GM12875 (cell line): ENCODE data around the gene PLPPR2.
"Not testable (repeated sequence)": the region's sequence is repeated elsewhere in the genome, so short reads cannot be mapped to it uniquely, and the experiment has no call there.

Experiments used
- H3K4me3 ChIP-seq: one replicate; pipeline ENCODE4 v1.5.1; 2011; ENCODE audit warnings: low read depth, low read length, control low read depth
- CTCF ChIP-seq: IDR thresholded peaks from 2 replicates; pipeline ENCODE4 v1.5.1; 2011; ENCODE audit warnings: low read depth, mild to moderate bottlenecking, control low read depth, inconsistent platforms, low read length, moderate library complexity, borderline replicate concordance; ENCODE audit not compliant: insufficient read depth

Gene PLPPR2

GRCh38 chr19:11335449-11336146 is 19.6 kb upstream of the PLPPR2 start:
- TF ChIP-seq CTCF, result no peak
- no peak overlapping the region for H3K4me3 ChIP-seq

GRCh38 chr19:11337080-11337479 is 18.2 kb upstream of the PLPPR2 start:
- no peak overlapping the region for H3K4me3 ChIP-seq
- TF ChIP-seq CTCF, result no peak

- no peak overlapping the region for H3K4me3 ChIP-seq
These were observed 17.1 kb upstream of the PLPPR2 start for GRCh38 chr19:11338121-11338520.

GRCh38 chr19:11338569-11339253 is 16.5 kb upstream of the PLPPR2 start:
- TF ChIP-seq CTCF, result no peak
- H3K4me3 ChIP-seq, result peak overlapping the region; percentile 79

More at GRCh38 chr19:11338121-11338520, 17.1 kb upstream of the PLPPR2 start:
- no peak for TF ChIP-seq CTCF

GRCh38 chr19:11339254-11340098 is 15.8 kb upstream of the PLPPR2 start, which contains the start of gene RAB3D:
Gene RAB3D (minus strand): TSS chr19:11339657. CDS start chr19:11337399, 2,258 bp downstream.
- peak within 1 kb of the TSS; percentile 79 for H3K4me3 ChIP-seq
- TF ChIP-seq CTCF, result no peak

GRCh38 chr19:11340099-11340467 is 15.1 kb upstream of the PLPPR2 start:
- not testable (repeated sequence) for H3K4me3 ChIP-seq

- TF ChIP-seq CTCF, result no peak
- no peak overlapping the region for H3K4me3 ChIP-seq
These were observed 12.8 kb upstream of the PLPPR2 start for GRCh38 chr19:11342429-11342828.
